Prostate gland (tissue), 2 donors: ENCODE data around the gene KCNE3. TPM values are rescaled to one million over a fixed set of nuclear protein-coding genes. Genes with fewer than 3 reads are reported as not detected.

Source experiments
- DNase-seq: peaks from one replicate; pipeline ENCODE4 v3.0.0-alpha.2; 2019; ENCODE audit warnings: low spot score
- H3K27ac ChIP-seq, 2 donors: fragments of 200-600 bp; sonication (generic); 2 replicates each; pipeline ENCODE4 v1.5.1; 2017 to 2019
- H3K27me3 ChIP-seq: fragments of 200-600 bp; sonication (generic); replicated peaks from 2 replicates; pipeline ENCODE4 v1.5.1; 2019; ENCODE audit not compliant: insufficient read depth
- H3K36me3 ChIP-seq, 2 donors: fragments of 200-600 bp; sonication (generic); 1 replicate in 1 of 2; 2 replicates in 1 of 2; pipeline versions ENCODE4 v1.5.1 to v1.8.1; 2017 to 2019
- H3K4me1 ChIP-seq: fragments of 200-600 bp; sonication (generic); replicated peaks from 2 replicates; pipeline ENCODE4 v1.5.1; 2019
- H3K4me3 ChIP-seq, 2 donors: fragments of 200-600 bp; sonication (generic); 2 replicates each; pipeline ENCODE4 v1.5.1; 2017 to 2019
- H3K9me3 ChIP-seq: fragments of 200-600 bp; sonication (generic); 2 replicates; pipeline ENCODE4 v1.5.1; 2017
- CTCF ChIP-seq, 4 experiments: fragments of 200-600 bp in 2 of 4; fragments of 450-650 bp in 2 of 4; sonication (generic) in 2 of 4; IDR thresholded peaks; 1 replicate in 3 of 4; 2 replicates in 1 of 4; pipeline ENCODE4 v1.5.1; 2016 to 2019; ENCODE audit warnings: antibody characterized with exemption in 4 of 4, mild to moderate bottlenecking in 2 of 4, moderate library complexity in 2 of 4
- POLR2A ChIP-seq: fragments of 450-650 bp; IDR thresholded peaks from one replicate; pipeline ENCODE4 v1.6.1; 2016; ENCODE audit warnings: antibody characterized with exemption, mild to moderate bottlenecking
- POLR2AphosphoS5 ChIP-seq: sonication (generic); formaldehyde crosslinking; IDR thresholded peaks from one replicate; pipeline ENCODE4 v1.6.1; 2017; ENCODE audit warnings: antibody characterized with exemption
- WGBS: methylation state at CpG from one replicate; pipeline ENCODE4 v1.1.5; 2018; 5-methylcytosine and 5-hydroxymethylcytosine counted together
- intact Hi-C: fragments of 100-400 bp; cut with DNase I; formaldehyde crosslinking; loops from one replicate; pipeline ENCODE4 v1.14.2; 2022
- total RNA-seq, 2 donors: library from RNA; depleted of rRNA; stranded (reverse); fragments of >200 nt; gene quantifications; one replicate each; pipeline ENCODE4 v1.1.0, GENCODE V29; 2016

Gene KCNE3
- total RNA-seq, 2 donors from 2014 or later = 8.2 to 10.7 TPM

GRCh38 chr11:74478877-74479731 lies 11.8 kb upstream of the KCNE3 start:
- WGBS = 79% methylated on average over 10 of the region's 10 CpGs
- H3K36me3 ChIP-seq = no peaks in the 10 kb centered on the region
- DNase-seq = no peak
- H3K27me3 ChIP-seq = no peaks in the 10 kb centered on the region
- H3K27ac ChIP-seq = no peak overlapping the region
- intact Hi-C loops = no loop called here
- no peak overlapping the region for H3K4me3 ChIP-seq
- no peaks in the 10 kb centered on the region for H3K4me1 ChIP-seq
- TF ChIP-seq CTCF (IDR thresholded peaks at IDR 0.05) (no peak), POLR2AphosphoS5 (no peak), POLR2A (no peak)
- H3K9me3 ChIP-seq = no peaks in the 10 kb centered on the region

GRCh38 chr11:74476536-74476935 lies 9.2 kb upstream of the KCNE3 start:
- Histone ChIP-seq H3K27me3 (no peaks in the 10 kb centered on the region), H3K4me3 (no peak overlapping the region), H3K9me3 (no peaks in the 10 kb centered on the region), H3K4me1 (no peaks in the 10 kb centered on the region), H3K36me3 (no peaks in the 10 kb centered on the region), H3K27ac (no peak overlapping the region)
- DNase-seq = no peak
- TF ChIP-seq POLR2A (no peak), POLR2AphosphoS5 (no peak), CTCF (IDR thresholded peaks at IDR 0.05) (no peak)
- 91% methylated on average over 2 of the region's 2 CpGs for WGBS
- intact Hi-C loops = no loop called here

- 33% methylated on average over 1 of the region's 1 CpG for WGBS
- Histone ChIP-seq H3K4me1 (no peaks in the 10 kb centered on the region), H3K27ac (no peak overlapping the region), H3K9me3 (no peaks in the 10 kb centered on the region), H3K27me3 (no peaks in the 10 kb centered on the region), H3K4me3 (no peak overlapping the region), H3K36me3 (no peaks in the 10 kb centered on the region)
- DNase-seq = no peak
- intact Hi-C loops = no loop called here
- no peak for TF ChIP-seq POLR2A
- TF ChIP-seq POLR2AphosphoS5 = no peak
- no peak for TF ChIP-seq CTCF (IDR thresholded peaks at IDR 0.05)
Measured at GRCh38 chr11:74474316-74474715, 7.0 kb upstream of the KCNE3 start.

GRCh38 chr11:74473382-74474173 lies 6.2 kb upstream of the KCNE3 start:
- Histone ChIP-seq H3K9me3 (no peaks in the 10 kb centered on the region), H3K36me3 (no peaks in the 10 kb centered on the region), H3K4me1 (no peaks in the 10 kb centered on the region), H3K27me3 (no peaks in the 10 kb centered on the region), H3K27ac (no peak overlapping the region), H3K4me3 (no peak overlapping the region)
- no peak for TF ChIP-seq POLR2A
- TF ChIP-seq POLR2AphosphoS5 = no peak
- no peak for TF ChIP-seq CTCF (IDR thresholded peaks at IDR 0.05)
- intact Hi-C loops = no loop called here
- WGBS = 66% methylated on average over 10 of the region's 10 CpGs
- DNase-seq = no peak
